HG03575 (cell line): ENCODE results near the gene DNASE1L3.
"Not testable (repeated sequence)": the region's sequence is repeated elsewhere in the genome, so short reads cannot be mapped to it uniquely, and the experiment has no call there.

ENCODE experiments used
- ATAC-seq: cut with Tn5 transposase; IDR thresholded peaks from one replicate; pipeline ENCODE4 v1.9.1; 2021; ENCODE audit not compliant: unreplicated experiment, insufficient number of reproducible peaks, low FRiP score; ENCODE audit errors: extremely low read depth

DNASE1L3 gene

GRCh38 chr3:58210761-58211460 lies at the start of gene DNASE1L3:
DNASE1L3 (minus strand) TSS chr3:58210972; CDS start chr3:58210906, 66 bp downstream.
- no peak for ATAC-seq

- no peak for ATAC-seq
Observed at GRCh38 chr3:58260261-58260731, 49.5 kb upstream of the DNASE1L3 start.

GRCh38 chr3:58258392-58259055 lies 47.8 kb upstream of the DNASE1L3 start:
- ATAC-seq: no peak

- no peak for ATAC-seq
Observed at GRCh38 chr3:58256511-58256910, 45.7 kb upstream of the DNASE1L3 start.

- ATAC-seq: no peak
Observed at GRCh38 chr3:58256061-58256460, 45.3 kb upstream of the DNASE1L3 start.

GRCh38 chr3:58254144-58254543 lies 43.4 kb upstream of the DNASE1L3 start:
- ATAC-seq: no peak

- no peak for ATAC-seq
Observed at GRCh38 chr3:58251631-58252035, 40.9 kb upstream of the DNASE1L3 start.

GRCh38 chr3:58250093-58250707 lies 39.4 kb upstream of the DNASE1L3 start:
- no peak for ATAC-seq

GRCh38 chr3:58249358-58250092 lies 38.8 kb upstream of the DNASE1L3 start:
- ATAC-seq: no peak

GRCh38 chr3:58246148-58247047 lies 35.6 kb upstream of the DNASE1L3 start:
- no peak for ATAC-seq

- no peak for ATAC-seq
Observed at GRCh38 chr3:58243976-58244585, 33.3 kb upstream of the DNASE1L3 start.

GRCh38 chr3:58242860-58243259 lies 32.1 kb upstream of the DNASE1L3 start:
- not testable (repeated sequence) for ATAC-seq

- ATAC-seq: no peak
Observed at GRCh38 chr3:58242340-58242739, 31.6 kb upstream of the DNASE1L3 start.

- no peak for ATAC-seq
Observed at GRCh38 chr3:58241306-58242044, 30.7 kb upstream of the DNASE1L3 start.

GRCh38 chr3:58238830-58239229 lies 28.1 kb upstream of the DNASE1L3 start:
- ATAC-seq: no peak

- no peak for ATAC-seq
Observed at GRCh38 chr3:58237941-58238681, 27.3 kb upstream of the DNASE1L3 start.
